Measurements from ENCODE around the gene MLF2. TPM values are rescaled to one million over a fixed set of nuclear protein-coding genes. Genes with fewer than 3 reads are reported as not detected.

The MLF2 gene
- total and polyA plus RNA-seq, 10 of the 15 experiments (the other 5 are each of a cell fraction or from before 2014, with no cell fraction given): 13.5 to 222 (median 130) TPM

- peak overlapping the region; percentile 95 for H2AFZ ChIP-seq (ENCODE audit: control insufficient read depth, low read depth, low read length)
- H3K4me2 ChIP-seq (ENCODE audit: control insufficient read depth, insufficient read depth): peak overlapping the region; percentile 100
- H3K36me3 ChIP-seq (ENCODE audit: control insufficient read depth in 2 of 2, insufficient read depth in 2 of 2, low read length in 1 of 2): peaks cover 6 to 14% of the 10 kb centered on the region in 2 experiments; a peak in 3 of 4 replicates
- intact Hi-C loops (cut with micrococcal nuclease; ENCODE audit: unreplicated experiment) (no loop called here), in situ Hi-C loops (cut with MboI) (loop anchor here (5.0 kb wide), 1 partner anchor 75 kb away; the partner anchor contains the start of gene P3H3)
- peak overlapping the region; percentile 97 for H3K9ac ChIP-seq (ENCODE audit: control insufficient read depth, insufficient read depth, low read length)
- FAIRE-seq (no peak), ATAC-seq (peak; percentile 23), DNase-seq (ENCODE audit: low read depth, low spot score) (no peak)
- peaks cover 11% of the 10 kb centered on the region for H3K4me1 ChIP-seq (ENCODE audit: control insufficient read depth, insufficient read depth, low read length)
- no peaks in the 10 kb centered on the region for H3K27me3 ChIP-seq (replicated peaks in 1 of 2; ENCODE audit: control insufficient read depth in 2 of 2, insufficient read depth in 2 of 2, low read length in 1 of 2)
- RAD21 ChIA-PET (ENCODE audit: unreplicated experiment): interaction anchor here (0.7 to 4.4 kb wide), 34 partner anchors 7 to 213 kb away, joined by 3 to 68 read pairs (median 6); partner anchors contain the start of genes CDCA3, COPS7A, GPR162 and LPAR5
- H3K79me2 ChIP-seq (ENCODE audit: control insufficient read depth, insufficient read depth, low read length): peaks cover 18% of the 10 kb centered on the region
- no peaks in the 10 kb centered on the region for H3K9me3 ChIP-seq (replicated peaks; ENCODE audit: control insufficient read depth, insufficient read depth, low read length)
- BruUV-seq (replicated peaks): TSS peak; percentile 62
- WGBS (ENCODE audit: insufficient coverage, insufficient replicate concordance, low lambda C conversion rate, missing lambda C conversion rate): 11% methylated on average over 24 of the region's 24 CpGs
- H3K4me3 ChIP-seq: peak overlapping the region; percentile 80
- SMC1A ChIA-PET (ENCODE audit: uncharacterized antibody, unreplicated experiment): interaction anchor here (0.6 to 4.8 kb wide), 25 partner anchors 11 to 184 kb away, joined by 3 to 84 read pairs (median 7); partner anchors contain the start of genes CD4, CDCA3, COPS7A and GNB3
- POLR2A ChIA-PET: interaction anchor here (0.6 to 4.5 kb wide), 27 partner anchors 8 to 216 kb away, joined by 3 to 60 read pairs (median 5); partner anchors contain the start of genes C12orf57, CDCA3, COPS7A and LAG3
- H3K27ac ChIP-seq (ENCODE audit: control insufficient read depth, insufficient read depth): peak overlapping the region; percentile 99
- TF ChIP-seq ZNF207 (IDR thresholded peaks at IDR 0.05; ENCODE audit: borderline replicate concordance): no peak
- TF ChIP-seq GATAD2B (conservative IDR thresholded peaks at IDR 0.05; ENCODE audit: low read depth): no peak
- no peak for TF ChIP-seq CHD4 (IDR thresholded peaks at IDR 0.05)
- 0 out of 3 replicates have a peak, but pooled peaks of 1 of the 2 experiments have one; percentile 5 for TF ChIP-seq EGR1 (IDR thresholded peaks at IDR 0.05; ENCODE audit: borderline replicate concordance in 1 of 2, low read depth in 2 of 2, low read length in 2 of 2)
- no peak for TF ChIP-seq NKRF (conservative IDR thresholded peaks at IDR 0.05)
- TF ChIP-seq PKNOX1 (IDR thresholded peaks at IDR 0.05): no peak
- CTCF ChIA-PET: interaction anchor here (0.6 to 10.9 kb wide), 28 partner anchors 12 to 385 kb away, joined by 3 to 221 read pairs (median 7); partner anchors contain the start of genes CDCA3, COPS7A, LAG3 and PTMS
- no peaks in the 10 kb centered on the region for H4K20me1 ChIP-seq (ENCODE audit: control insufficient read depth, insufficient read depth)
Measured at GRCh38 chr12:6752167-6752920, 597 bp downstream of the MLF2 start.

All from GM12878 (cell line).